Suprapubic skin (tissue), 4 donors: ENCODE data around the gene MVP.
"Not testable (repeated sequence)": the region's sequence is repeated elsewhere in the genome, so short reads cannot be mapped to it uniquely, and the experiment has no call there.

Source experiments
- EP300 ChIP-seq: sonication (generic); formaldehyde crosslinking; IDR thresholded peaks from one replicate; pipeline ENCODE4 v1.6.1; 2017; ENCODE audit warnings: antibody characterized with exemption
- POLR2AphosphoS5 ChIP-seq, 3 donors: sonication (generic); formaldehyde crosslinking; IDR thresholded peaks; one replicate each; pipeline ENCODE4 v1.6.1; 2017; ENCODE audit warnings: antibody characterized with exemption in 3 of 3
- TF ChIP-seq, protein P1 (sequence below), 2 donors: fragments of 200-600 bp in 1 of 2; fragments of 450-650 bp in 1 of 2; sonication (generic) in 1 of 2; IDR thresholded peaks; one replicate each; pipeline ENCODE4 v1.5.1; 2016 to 2019; ENCODE audit warnings: antibody characterized with exemption in 2 of 2, mild to moderate bottlenecking in 1 of 2, moderate library complexity in 1 of 2

GRCh38 chr16:29889372-29889771, 69.1 kb downstream of the MVP start:
- not testable (repeated sequence) for TF ChIP-seq EP300; POLR2AphosphoS5 (IDR thresholded peaks at IDR 0.05)
- TF ChIP-seq, protein P1, sequence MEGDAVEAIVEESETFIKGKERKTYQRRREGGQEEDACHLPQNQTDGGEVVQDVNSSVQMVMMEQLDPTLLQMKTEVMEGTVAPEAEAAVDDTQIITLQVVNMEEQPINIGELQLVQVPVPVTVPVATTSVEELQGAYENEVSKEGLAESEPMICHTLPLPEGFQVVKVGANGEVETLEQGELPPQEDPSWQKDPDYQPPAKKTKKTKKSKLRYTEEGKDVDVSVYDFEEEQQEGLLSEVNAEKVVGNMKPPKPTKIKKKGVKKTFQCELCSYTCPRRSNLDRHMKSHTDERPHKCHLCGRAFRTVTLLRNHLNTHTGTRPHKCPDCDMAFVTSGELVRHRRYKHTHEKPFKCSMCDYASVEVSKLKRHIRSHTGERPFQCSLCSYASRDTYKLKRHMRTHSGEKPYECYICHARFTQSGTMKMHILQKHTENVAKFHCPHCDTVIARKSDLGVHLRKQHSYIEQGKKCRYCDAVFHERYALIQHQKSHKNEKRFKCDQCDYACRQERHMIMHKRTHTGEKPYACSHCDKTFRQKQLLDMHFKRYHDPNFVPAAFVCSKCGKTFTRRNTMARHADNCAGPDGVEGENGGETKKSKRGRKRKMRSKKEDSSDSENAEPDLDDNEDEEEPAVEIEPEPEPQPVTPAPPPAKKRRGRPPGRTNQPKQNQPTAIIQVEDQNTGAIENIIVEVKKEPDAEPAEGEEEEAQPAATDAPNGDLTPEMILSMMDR (IDR thresholded peaks at IDR 0.05), result not testable (repeated sequence)
